GM19238 (cell line): ENCODE data around the gene MAMDC2.

ENCODE experiments used
- DNase-seq: peaks from one replicate; pipeline ENCODE4 v3.0.0; 2011; ENCODE audit warnings: low spot score; ENCODE audit not compliant: insufficient read length

MAMDC2 gene

DNA sequence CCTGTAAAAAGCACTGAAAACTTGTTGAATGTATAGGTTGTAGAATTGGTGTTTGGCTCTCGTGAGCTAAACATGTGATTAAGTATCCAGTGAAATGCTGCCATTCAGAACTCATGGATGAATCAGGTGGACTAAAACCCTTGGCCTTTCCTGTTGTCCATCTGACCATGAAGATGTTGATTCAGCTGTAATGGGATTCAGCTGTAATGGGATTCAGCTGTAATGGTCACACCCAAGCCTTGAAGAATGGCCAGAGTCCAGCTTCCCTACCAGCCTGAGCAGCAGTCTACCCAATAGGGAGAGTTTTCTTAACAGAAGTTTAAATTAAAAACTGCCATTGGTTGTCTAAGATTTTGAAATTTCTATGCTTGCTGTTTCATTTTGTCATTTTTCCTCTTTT is 18.1 kb downstream of the MAMDC2 start:
- DNase-seq: no peak

GRCh38 chr9:70064496-70064895 is 20.8 kb downstream of the MAMDC2 start:
- DNase-seq: no peak

- no peak for DNase-seq
These were observed 21.9 kb downstream of the MAMDC2 start for GRCh38 chr9:70065572-70065971.

- no peak for DNase-seq
These were observed 22.8 kb downstream of the MAMDC2 start for GRCh38 chr9:70066418-70066817.

- no peak for DNase-seq
These were observed 23.2 kb downstream of the MAMDC2 start for GRCh38 chr9:70066874-70067273.

- DNase-seq: no peak
These were observed 26.1 kb downstream of the MAMDC2 start for GRCh38 chr9:70069704-70070103.

GRCh38 chr9:70073193-70073592 is 29.5 kb downstream of the MAMDC2 start:
- no peak for DNase-seq

GRCh38 chr9:70073756-70074155 is 30.1 kb downstream of the MAMDC2 start:
- no peak for DNase-seq

GRCh38 chr9:70076678-70077077 is 33.0 kb downstream of the MAMDC2 start:
- DNase-seq: no peak

DNA sequence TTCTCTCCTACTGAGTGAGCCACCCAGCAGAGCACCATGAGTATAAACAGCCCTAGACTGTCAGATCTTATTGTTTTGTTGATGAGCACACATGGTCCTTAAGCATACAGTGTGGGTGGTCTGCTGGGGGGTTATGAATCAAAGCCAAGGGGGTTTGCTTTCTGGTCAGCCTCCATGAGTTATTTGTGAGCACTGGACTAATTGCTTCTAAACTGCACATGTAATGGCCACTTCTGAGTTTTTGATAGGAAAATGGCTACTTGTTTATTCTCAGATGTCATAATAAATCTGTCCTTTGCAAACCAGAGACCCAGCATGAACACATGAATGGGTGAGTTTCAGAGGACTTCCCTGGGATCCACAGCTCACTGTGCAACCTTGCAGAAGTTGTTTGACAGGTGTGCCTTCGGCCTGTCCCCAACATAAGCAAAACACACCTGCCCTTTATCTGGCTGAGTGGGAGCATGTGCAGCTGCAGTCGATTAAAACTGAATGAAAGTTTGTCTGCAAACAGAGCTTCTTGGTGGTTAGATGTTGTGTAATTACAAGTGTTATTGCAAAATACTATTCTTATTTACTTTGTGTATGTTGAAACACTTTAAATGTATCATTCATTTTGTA is 35.9 kb downstream of the MAMDC2 start:
- DNase-seq: no peak

DNA sequence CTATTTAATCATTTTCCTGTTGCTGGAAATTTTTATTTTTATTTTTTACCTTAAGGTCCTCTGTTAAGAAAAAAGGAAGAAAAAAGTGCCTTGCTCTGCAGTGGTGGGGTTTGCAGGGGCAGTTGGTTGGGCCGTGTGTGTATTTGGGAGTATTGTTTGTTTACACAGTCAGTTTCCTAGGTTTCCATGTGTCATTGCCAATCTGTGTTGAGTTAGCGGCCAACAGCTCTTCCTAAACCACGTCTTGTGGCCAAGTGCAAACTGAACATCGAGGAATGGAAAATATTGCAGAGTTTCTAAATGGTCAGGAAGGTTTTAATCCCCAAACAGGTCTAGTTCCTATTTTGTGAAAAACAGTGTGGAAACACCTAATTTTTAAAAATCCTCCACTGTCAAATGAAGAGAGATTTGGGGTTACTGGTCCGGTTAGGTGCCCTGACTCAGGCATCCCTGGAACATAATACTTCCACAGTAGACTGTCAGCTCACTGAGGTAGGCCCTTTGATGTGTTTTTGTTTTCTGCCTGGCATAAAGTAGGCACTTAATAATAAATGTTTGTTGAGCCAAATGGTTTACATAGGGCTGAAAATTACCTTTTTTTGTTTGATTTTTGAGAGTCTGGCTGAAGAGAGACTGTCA is 37.0 kb downstream of the MAMDC2 start:
- no peak for DNase-seq

DNA sequence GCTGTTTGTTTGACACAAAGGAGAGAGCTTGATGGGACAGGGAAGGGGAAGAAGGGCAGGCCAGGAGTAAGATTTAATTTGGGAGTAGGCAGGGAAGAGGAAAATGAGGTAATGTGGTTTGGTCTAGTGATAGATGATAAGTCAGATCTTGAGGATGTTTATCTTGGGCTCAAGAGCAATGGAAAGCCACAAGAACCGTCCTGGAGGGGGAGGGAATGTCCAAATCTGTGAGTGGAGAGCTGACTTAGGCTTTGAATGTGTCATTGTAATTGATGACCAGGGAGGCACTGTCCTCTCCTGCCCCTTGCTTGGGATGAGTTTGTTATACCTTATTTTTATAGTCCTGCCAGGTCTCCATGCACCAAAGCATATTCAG is 37.5 kb downstream of the MAMDC2 start:
- no peak for DNase-seq

- DNase-seq: no peak
These were observed 39.8 kb downstream of the MAMDC2 start for GRCh38 chr9:70083429-70083828.

DNA sequence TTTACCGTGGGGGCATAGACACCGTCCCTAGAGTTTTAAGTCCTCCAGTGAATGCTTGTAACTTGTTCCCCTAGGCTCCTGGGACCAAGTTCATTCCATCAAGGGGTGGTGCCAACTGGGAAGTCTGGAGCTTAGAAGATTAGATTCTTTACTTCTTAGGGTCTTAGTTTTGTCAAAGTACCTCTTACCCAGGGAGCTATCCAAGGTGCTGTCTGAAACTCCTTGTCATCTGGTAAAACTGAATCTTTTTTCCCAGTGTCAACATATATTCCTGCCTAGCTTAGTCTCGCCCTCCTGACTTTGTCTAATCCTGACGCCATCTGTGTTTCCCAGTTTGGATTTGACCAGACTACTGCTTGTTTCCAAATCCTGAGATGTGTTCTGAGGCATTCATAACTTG is 41.6 kb downstream of the MAMDC2 start:
- DNase-seq: no peak

DNA sequence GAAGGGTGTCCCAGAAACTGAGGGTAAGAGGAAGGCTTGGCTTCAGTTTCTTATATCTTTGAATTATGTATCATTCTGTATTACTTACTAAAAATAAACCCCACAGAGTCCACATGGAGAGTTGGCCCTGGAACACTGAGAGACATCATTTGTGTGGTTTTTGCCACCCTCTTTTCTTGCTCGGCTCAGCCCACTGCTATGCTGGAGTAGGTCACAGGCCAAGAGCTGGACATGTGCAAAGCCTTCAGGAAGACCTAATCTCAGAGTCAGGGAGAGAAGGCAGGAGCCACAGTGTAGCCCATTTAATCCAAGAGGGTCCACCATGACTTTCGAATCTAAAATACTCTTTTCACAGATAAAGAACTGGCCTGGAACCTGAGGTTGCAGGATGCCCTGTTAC is 47.5 kb downstream of the MAMDC2 start:
- DNase-seq: no peak

- no peak for DNase-seq
These were observed 47.9 kb downstream of the MAMDC2 start for GRCh38 chr9:70091572-70091971.

DNA sequence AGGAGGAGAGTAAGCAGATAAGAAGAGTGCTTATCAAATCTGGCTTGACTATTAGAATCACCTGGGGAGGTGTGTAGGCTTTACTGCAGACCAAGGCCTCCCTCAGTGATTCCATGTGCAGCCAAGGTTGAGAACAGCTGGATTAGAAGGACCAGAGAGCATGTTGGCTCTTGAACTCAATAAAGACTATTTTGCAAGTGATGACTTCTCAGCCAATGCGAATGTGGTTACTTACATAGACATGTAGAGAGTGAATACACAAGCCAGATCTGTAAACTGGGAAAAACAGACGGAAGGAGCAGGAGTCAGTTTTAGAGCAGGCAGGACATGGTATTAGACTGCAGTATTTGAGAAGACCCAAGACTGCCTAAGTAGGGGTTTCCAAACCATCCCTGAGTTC is 48.5 kb downstream of the MAMDC2 start:
- no peak for DNase-seq

DNA sequence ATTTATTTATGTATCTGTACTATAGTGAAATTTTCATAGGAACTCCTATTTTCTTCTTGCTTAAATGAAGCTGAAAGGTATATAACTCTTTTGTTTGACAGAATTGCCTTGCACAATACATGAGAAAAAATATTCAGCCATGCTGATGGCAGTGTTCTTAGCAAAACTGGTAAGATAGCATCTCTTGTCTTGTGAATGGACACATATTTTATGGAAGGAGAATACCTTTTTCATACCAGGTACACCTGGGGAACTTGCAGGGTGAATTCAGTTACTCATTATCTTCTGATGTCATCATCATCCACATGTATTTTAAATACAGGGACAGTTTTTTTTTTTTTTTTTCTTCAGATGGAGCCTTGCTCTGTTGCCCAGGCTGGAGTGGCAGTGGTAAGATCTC is 49.4 kb downstream of the MAMDC2 start:
- no peak for DNase-seq

DNA sequence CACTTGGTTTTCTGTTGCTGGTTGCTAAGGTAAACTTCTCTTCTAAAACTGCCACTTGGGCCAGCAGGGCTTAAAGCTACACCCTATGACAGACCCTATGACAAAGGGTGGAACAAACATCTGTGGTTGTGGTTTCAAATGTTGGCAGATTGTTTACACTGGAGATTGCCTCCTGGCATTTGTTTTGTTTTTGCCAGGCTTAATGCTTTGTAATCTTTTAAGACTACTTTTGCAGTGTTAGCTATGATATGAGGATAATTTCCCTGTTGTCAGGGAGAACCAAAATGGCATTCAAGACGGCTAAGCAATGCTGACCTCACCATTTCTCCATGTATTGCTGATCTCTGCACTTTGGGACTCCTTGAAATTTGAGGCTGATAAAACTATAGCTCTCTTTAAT is 50.3 kb downstream of the MAMDC2 start:
- DNase-seq: no peak

DNA sequence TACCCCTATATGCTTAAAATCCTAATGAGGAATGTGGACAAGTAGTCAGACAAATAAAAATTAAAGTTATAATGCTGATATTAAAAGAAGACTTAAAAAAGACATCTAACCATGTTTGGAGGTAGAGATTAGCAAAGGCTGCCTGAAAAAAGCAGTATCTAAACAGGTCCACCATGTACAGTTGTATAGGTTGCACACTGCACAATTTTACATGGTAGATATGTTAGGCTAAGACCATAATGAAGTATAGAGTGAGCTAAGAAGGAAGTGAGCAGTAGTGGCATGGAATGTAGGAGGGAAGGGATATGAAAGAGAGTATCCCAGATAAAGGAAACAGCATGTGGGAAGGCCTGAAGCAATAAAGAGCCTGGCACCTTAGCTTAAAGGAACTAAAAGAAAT is 51.1 kb downstream of the MAMDC2 start:
- DNase-seq: no peak

DNA sequence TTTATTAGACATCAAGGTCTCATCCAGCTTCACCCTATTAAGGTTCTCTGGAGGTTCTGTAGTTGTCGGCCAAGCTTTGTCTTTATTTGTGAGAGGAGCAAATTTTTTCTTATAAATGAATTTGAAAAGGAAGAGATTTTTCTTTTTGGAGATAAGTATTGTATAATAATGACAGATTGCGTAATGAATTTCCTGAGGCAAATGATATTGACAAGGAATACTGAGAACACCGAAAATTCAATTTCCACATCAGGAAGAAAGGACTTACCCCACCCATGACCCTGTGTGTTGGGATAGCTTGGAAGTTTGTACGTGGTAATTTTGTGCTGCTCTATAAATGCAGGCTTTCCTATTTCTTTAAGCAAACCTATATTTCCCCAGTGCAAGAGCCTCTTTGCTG is 53.5 kb downstream of the MAMDC2 start:
- DNase-seq: no peak

- DNase-seq: no peak
These were observed 56.7 kb downstream of the MAMDC2 start for GRCh38 chr9:70100362-70100761.

GRCh38 chr9:70101265-70101664 is 57.6 kb downstream of the MAMDC2 start:
- no peak for DNase-seq

DNA sequence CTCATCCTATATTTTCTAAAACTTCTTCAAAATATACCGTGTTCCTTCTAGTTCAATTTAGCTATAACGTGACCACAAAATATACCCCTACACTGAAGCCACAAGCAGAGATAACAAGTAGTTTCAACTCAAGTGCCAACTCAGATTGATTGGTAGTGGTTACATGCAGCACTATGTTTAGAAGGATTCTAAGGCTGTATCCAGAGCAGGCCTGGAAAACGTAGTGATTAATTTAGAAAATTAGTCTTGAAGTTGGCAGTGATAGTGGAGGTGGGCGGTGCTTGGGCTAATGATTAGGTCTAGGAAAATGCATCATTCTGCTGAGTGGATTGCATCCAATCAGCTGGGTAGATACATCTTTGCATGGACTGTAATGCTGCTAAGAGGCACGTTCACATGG is 61.5 kb downstream of the MAMDC2 start:
- DNase-seq: no peak
